NB4 (cell line): ENCODE measurements around the gene B4GALT6.
A peak's percentile ranks its signal among the peaks of the same experiment; 100 is the strongest.

ENCODE experiments used
- DNase-seq: peaks from one replicate; pipeline ENCODE4 v3.0.0; 2010; ENCODE audit warnings: low read depth
- H3K4me3 ChIP-seq: one replicate; pipeline ENCODE4 v1.5.1; 2011; ENCODE audit warnings: mild to moderate bottlenecking, low read depth, low read length, moderate library complexity
- CTCF ChIP-seq: IDR thresholded peaks from one replicate; pipeline ENCODE4 v1.5.1; 2012; ENCODE audit warnings: low read depth, low read length
- MAX ChIP-seq: IDR thresholded peaks from 2 replicates; pipeline ENCODE4 v1.6.1; 2011; ENCODE audit warnings: low read depth, low read length
- MYC ChIP-seq: IDR thresholded peaks from 2 replicates; pipeline ENCODE4 v1.6.1; 2011; ENCODE audit warnings: low read depth, low read length
- POLR2A ChIP-seq: IDR thresholded peaks from 2 replicates; pipeline ENCODE4 v1.6.1; 2011; ENCODE audit warnings: mild to moderate bottlenecking; ENCODE audit not compliant: insufficient read length; ENCODE audit errors: extremely low read depth

Gene B4GALT6

GRCh38 chr18:31575515-31576257 is 108.7 kb downstream of the B4GALT6 start:
- TF ChIP-seq MAX (no peak), CTCF (no peak), MYC (no peak), POLR2A (no peak)
- DNase-seq, result no peak
- H3K4me3 ChIP-seq, result no peak overlapping the region

- no peak overlapping the region for H3K4me3 ChIP-seq
- TF ChIP-seq MYC (no peak), MAX (no peak), POLR2A (no peak), CTCF (no peak)
- peak; percentile 51 for DNase-seq
These were observed 110.0 kb downstream of the B4GALT6 start for GRCh38 chr18:31574359-31574758.
